ENCODE results near the gene DISC1. TPM values are rescaled to one million over a fixed set of nuclear protein-coding genes. Genes with fewer than 3 reads are reported as not detected.

DISC1 gene
- total and polyA plus RNA-seq, 7 donors, result 1.2 to 14.1 (median 5.8) TPM

GRCh38 chr1:231630558-231631205, 4.1 kb downstream of the DISC1 start:
- Histone ChIP-seq H3K36me3 (no peaks in the 10 kb centered on the region), H3K27me3 (peaks cover 0 to 7% (median 3%) of the 10 kb centered on the region in 3 donors), H3K9me3 (no peaks in the 10 kb centered on the region), H3K4me1 (peaks cover 0 to 40% (median 23%) of the 10 kb centered on the region in 4 donors), H3K4me3 (no peak overlapping the region), H3K27ac (peak overlapping the region in 1 of 4 donors; percentile 14)
- no peak for DNase-seq
- TF ChIP-seq EP300 (IDR thresholded peaks at IDR 0.05) (no peak), POLR2A (IDR thresholded peaks at IDR 0.05) (no peak), POLR2AphosphoS5 (IDR thresholded peaks at IDR 0.05) (no peak), CTCF (IDR thresholded peaks at IDR 0.05) (no peak)
- 81 to 85% methylated on average over 10 of the region's 10 CpGs for WGBS, 2 donors
- intact Hi-C loops (cut with DNase I), result no loop called here

GRCh38 chr1:231631717-231632116, 5.1 kb downstream of the DISC1 start:
- H3K4me1 ChIP-seq, result peaks cover 0 to 31% (median 14%) of the 10 kb centered on the region in 4 donors
- no peaks in the 10 kb centered on the region for H3K9me3 ChIP-seq
- no peak for DNase-seq
- H3K27me3 ChIP-seq, result peaks cover 0 to 6% (median 3%) of the 10 kb centered on the region in 3 donors
- TF ChIP-seq POLR2A (IDR thresholded peaks at IDR 0.05) (no peak), CTCF (IDR thresholded peaks at IDR 0.05) (no peak)
- H3K36me3 ChIP-seq, result no peaks in the 10 kb centered on the region
- 81 to 94% methylated on average over 4 of the region's 4 CpGs for WGBS, 2 donors
- no peak overlapping the region for H3K4me3 ChIP-seq
- no peak overlapping the region for H3K27ac ChIP-seq
- intact Hi-C loops (cut with DNase I), result no loop called here

- H3K4me1 ChIP-seq, result peaks cover 0 to 27% (median 10%) of the 10 kb centered on the region in 4 donors
- no peaks in the 10 kb centered on the region for H3K36me3 ChIP-seq
- H3K27ac ChIP-seq, result no peak overlapping the region
- H3K9me3 ChIP-seq, result no peaks in the 10 kb centered on the region
- no peak for DNase-seq
- TF ChIP-seq POLR2A (IDR thresholded peaks at IDR 0.05) (no peak), CTCF (IDR thresholded peaks at IDR 0.05) (no peak), POLR2AphosphoS5 (IDR thresholded peaks at IDR 0.05) (no peak), EP300 (IDR thresholded peaks at IDR 0.05) (no peak)
- WGBS, 2 donors, result 17 to 62% methylated on average over 3 of the region's 3 CpGs
- intact Hi-C loops (cut with DNase I), result no loop called here
- H3K27me3 ChIP-seq, result peaks cover 0 to 2% (median under 1%) of the 10 kb centered on the region in 3 donors
- H3K4me3 ChIP-seq, result no peak overlapping the region
Observed at GRCh38 chr1:231632119-231632518, 5.5 kb downstream of the DISC1 start.

GRCh38 chr1:231634323-231635013, 7.9 kb downstream of the DISC1 start:
- Histone ChIP-seq H3K36me3 (no peaks in the 10 kb centered on the region), H3K27ac (no peak overlapping the region), H3K27me3 (no peaks in the 10 kb centered on the region), H3K4me3 (no peak overlapping the region), H3K4me1 (peaks cover 0 to 5% (median 0%) of the 10 kb centered on the region in 4 donors), H3K9me3 (no peaks in the 10 kb centered on the region)
- WGBS, 2 donors, result 92 to 95% methylated on average over 6 of the region's 6 CpGs
- intact Hi-C loops (cut with DNase I), result no loop called here
- TF ChIP-seq CTCF (IDR thresholded peaks at IDR 0.05), result no peak
- no peak for TF ChIP-seq EP300 (IDR thresholded peaks at IDR 0.05)
- no peak for TF ChIP-seq POLR2A (IDR thresholded peaks at IDR 0.05)
- TF ChIP-seq POLR2AphosphoS5 (IDR thresholded peaks at IDR 0.05), result no peak
- DNase-seq, result no peak
